Measurements from ENCODE around the gene CYP1B1. TPM values are rescaled to one million over a fixed set of nuclear protein-coding genes. Genes with fewer than 3 reads are reported as not detected.
"Not testable (repeated sequence)": the region's sequence is repeated elsewhere in the genome, so short reads cannot be mapped to it uniquely, and the experiment has no call there.

CYP1B1 gene
- total RNA-seq, 2 donors from 2014 or later: 25.5 to 40.8 TPM

DNA sequence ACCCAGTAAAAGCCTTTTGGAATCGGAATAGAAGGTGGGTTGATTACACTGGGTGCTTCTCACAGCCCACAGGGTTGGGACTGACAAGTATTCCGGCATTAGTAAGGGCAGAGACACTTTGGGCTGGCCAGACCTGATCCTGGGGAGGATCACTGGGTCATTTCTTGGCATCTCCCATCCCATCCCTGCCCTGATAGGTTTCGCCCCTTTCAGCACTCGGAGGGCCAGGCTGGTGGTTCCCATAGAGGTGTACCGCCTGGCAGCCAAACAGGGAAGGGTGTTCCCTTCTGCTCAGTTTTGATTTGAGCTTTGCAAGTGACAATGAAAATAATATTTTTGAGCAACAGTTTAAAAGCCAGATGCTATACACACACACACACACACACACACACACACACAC is 37.3 kb downstream of the CYP1B1 start:
- ATAC-seq (replicated peaks): no peak
- H3K27ac Mint-ChIP-seq: peak overlapping the region; percentile 99
- H3K9me3 Mint-ChIP-seq: peaks cover 7% of the 10 kb centered on the region
- peaks cover 19% of the 10 kb centered on the region for H3K4me1 Mint-ChIP-seq
- peak overlapping the region; percentile 94 for H3K4me3 Mint-ChIP-seq
- H3K27me3 Mint-ChIP-seq: peaks cover 55% of the 10 kb centered on the region
- H3K36me3 Mint-ChIP-seq (ENCODE audit: low read depth): peaks cover 6% of the 10 kb centered on the region

DNA sequence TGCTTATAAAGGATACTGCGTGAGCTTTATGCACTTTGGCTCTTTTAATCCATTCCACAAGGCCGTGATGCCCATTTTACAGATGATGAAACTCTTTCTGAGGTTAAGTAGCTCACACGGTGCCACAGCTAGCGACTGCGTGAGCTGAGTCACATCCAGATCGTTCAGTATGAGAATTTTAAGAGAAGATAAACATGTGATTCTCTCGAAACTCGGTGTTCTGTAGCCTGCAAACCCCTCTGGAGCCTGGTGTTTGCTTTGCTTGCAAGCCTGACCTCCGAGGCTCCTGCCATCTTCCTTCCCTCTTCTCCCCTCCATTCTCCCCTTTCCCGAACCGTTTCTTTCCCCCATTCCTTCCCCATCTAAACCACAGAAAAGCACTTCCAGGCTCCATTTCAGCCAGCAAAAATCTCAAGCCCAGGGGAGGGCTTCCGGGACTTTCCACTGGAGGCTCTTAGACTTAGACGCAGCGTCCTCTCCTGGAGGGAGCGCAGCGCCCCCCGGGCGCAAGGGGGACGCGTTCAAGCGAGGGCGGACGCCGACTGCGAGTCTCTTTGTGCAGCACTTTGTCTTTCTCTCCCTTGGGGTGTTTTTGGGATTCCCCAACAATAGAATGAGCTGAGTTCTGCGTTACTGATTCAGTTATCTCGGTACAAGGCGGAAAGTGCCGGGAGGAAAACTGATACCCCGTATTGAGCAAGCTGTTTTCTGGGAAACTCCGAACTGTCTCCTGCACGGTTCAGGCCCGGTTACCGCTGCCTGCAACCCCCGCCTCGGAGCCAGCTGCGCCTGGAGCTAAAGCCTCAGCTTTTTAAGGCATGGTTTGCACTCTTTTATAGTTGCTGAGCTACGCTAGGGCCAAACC is 38.0 kb downstream of the CYP1B1 start:
- H3K36me3 Mint-ChIP-seq (ENCODE audit: low read depth): peaks cover 6% of the 10 kb centered on the region
- H3K9me3 Mint-ChIP-seq: peaks cover 7% of the 10 kb centered on the region
- H3K4me3 Mint-ChIP-seq: peak overlapping the region; percentile 94
- peaks cover 53% of the 10 kb centered on the region for H3K27me3 Mint-ChIP-seq
- peak; percentile 92 for ATAC-seq (replicated peaks)
- H3K4me1 Mint-ChIP-seq: peaks cover 19% of the 10 kb centered on the region
- H3K27ac Mint-ChIP-seq: peak overlapping the region; percentile 99

DNA sequence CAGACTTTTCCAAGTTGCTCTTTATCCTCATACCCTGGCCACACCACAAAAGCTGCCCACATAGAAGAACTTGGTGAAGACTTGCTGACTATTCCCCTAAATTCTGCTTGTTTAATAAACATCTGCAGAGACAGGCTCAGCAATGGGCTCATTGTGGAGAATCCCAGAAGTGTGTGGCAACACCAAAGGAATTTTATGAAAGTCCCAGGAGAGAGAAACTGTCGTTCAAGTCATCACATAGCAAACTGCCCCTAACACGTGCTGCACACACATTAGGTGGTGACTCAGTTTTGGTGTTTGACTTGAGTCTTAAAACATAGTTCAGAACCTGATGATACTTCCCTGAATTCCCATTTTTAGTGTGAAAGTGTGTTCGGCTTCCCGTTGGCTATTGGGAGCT is 38.6 kb downstream of the CYP1B1 start:
- ATAC-seq (replicated peaks): peak; percentile 58
- Mint-ChIP-seq H3K9me3 (peaks cover 1% of the 10 kb centered on the region), H3K4me1 (peaks cover 19% of the 10 kb centered on the region), H3K36me3 (ENCODE audit: low read depth) (peaks cover 6% of the 10 kb centered on the region), H3K27me3 (peaks cover 47% of the 10 kb centered on the region), H3K4me3 (peak overlapping the region; percentile 94), H3K27ac (peak overlapping the region; percentile 99)

DNA sequence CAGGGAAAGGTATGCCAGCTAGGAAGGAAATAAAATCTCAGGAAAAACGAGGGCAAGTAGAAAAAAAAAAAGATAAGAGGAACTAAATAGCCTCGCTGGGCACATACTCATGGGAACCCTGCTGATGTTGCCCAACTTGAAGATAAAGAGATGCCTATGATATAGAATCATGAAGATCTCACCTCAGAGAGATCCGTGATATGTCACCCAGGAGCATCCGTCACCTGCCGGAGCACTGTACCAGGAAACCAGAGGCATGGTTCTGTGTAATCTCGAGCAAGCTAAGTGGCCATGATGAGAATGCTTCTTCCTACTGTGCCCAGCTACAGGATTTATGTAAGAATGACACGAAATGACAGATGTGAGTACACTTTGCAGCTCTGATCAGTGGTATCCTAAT is 40.0 kb downstream of the CYP1B1 start:
- Mint-ChIP-seq H3K36me3 (ENCODE audit: low read depth) (peaks cover 6% of the 10 kb centered on the region), H3K27me3 (peaks cover 43% of the 10 kb centered on the region)
- ATAC-seq (replicated peaks): no peak

DNA sequence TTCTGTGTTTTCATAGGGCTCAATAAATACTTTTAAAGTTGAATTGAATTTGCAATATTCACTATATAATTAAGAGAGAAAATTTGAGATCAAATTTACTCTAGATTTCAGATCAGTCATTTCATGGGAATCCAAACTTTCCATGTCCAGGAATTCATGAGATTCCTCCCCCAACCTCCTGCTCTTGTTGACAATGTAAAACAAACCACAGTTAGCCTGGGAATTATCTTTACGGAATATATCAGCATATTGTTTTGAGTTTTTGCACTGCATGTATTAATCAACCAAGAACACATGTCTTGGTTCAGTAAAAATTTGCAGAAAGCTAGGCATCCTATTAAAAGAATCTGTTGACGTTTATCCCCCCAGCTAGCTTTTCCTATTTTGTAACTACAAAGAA is 42.3 kb downstream of the CYP1B1 start:
- no peak overlapping the region for H3K27ac Mint-ChIP-seq
- no peak for ATAC-seq (replicated peaks)

More for the DNA sequence above, 40.0 kb downstream of the CYP1B1 start:
- Mint-ChIP-seq H3K4me3 (no peak overlapping the region), H3K9me3 (no peaks in the 10 kb centered on the region), H3K4me1 (peaks cover 19% of the 10 kb centered on the region), H3K27ac (no peak overlapping the region)

DNA sequence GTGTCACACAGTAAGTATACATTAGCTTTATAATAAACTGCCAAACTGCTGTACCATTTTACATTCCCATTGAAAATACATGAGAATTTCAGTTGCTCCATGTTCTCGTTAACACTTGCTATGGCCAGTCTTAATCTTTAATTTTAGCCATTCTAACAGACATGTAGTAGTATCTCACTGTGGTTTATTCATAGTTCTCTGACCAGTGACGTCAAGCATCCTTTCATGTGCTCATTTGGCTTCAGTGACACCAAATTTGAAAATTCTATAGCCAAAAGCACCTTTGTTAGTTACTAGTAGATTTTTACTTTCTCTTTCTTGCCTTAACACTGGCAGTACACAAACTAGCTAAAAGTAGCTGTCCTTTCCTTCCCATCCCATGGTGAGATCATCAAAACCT is 43.0 kb downstream of the CYP1B1 start:
- H3K9me3 Mint-ChIP-seq: no peaks in the 10 kb centered on the region
- H3K4me3 Mint-ChIP-seq: no peak overlapping the region
- no peak for ATAC-seq (replicated peaks)
- H3K27ac Mint-ChIP-seq: no peak overlapping the region
- H3K36me3 Mint-ChIP-seq (ENCODE audit: low read depth): peaks cover 3% of the 10 kb centered on the region
- peaks cover 38% of the 10 kb centered on the region for H3K27me3 Mint-ChIP-seq
- H3K4me1 Mint-ChIP-seq: peaks cover 13% of the 10 kb centered on the region

More for the DNA sequence above, 42.3 kb downstream of the CYP1B1 start:
- Mint-ChIP-seq H3K9me3 (no peaks in the 10 kb centered on the region), H3K36me3 (ENCODE audit: low read depth) (peaks cover 6% of the 10 kb centered on the region), H3K27me3 (peaks cover 36% of the 10 kb centered on the region), H3K4me1 (peaks cover 16% of the 10 kb centered on the region), H3K4me3 (no peak overlapping the region)

- Mint-ChIP-seq H3K27me3 (peaks cover 32% of the 10 kb centered on the region), H3K4me3 (no peak overlapping the region), H3K36me3 (ENCODE audit: low read depth) (no peaks in the 10 kb centered on the region), H3K9me3 (no peaks in the 10 kb centered on the region), H3K4me1 (no peaks in the 10 kb centered on the region), H3K27ac (no peak overlapping the region)
- ATAC-seq (replicated peaks): no peak
These were observed 45.2 kb downstream of the CYP1B1 start for GRCh38 chr2:38030635-38031355.

DNA sequence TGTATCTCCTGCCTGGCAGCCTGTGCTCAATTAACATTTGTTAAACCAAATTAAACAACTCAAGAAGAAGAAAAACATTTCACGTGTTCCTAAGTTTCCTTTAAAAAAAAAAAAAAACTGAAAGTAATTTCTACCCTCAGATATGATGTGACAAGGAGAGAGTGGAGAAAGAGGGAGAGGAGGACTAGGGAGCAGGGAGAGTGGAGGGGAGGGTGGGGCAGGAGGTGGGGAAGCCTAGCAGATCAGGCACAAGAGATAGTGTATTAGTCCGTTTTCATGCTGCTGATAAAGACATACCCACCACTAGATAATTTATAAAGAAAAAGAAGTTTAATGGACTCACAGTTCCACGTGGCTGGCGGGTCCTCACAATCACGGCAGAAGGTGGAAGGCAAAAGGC is 46.4 kb downstream of the CYP1B1 start:
- peaks cover 24% of the 10 kb centered on the region for H3K27me3 Mint-ChIP-seq
- ATAC-seq (replicated peaks): no peak
- no peak overlapping the region for H3K4me3 Mint-ChIP-seq
- H3K9me3 Mint-ChIP-seq: no peaks in the 10 kb centered on the region
- no peaks in the 10 kb centered on the region for H3K36me3 Mint-ChIP-seq (ENCODE audit: low read depth)
- no peaks in the 10 kb centered on the region for H3K4me1 Mint-ChIP-seq
- no peak overlapping the region for H3K27ac Mint-ChIP-seq

DNA sequence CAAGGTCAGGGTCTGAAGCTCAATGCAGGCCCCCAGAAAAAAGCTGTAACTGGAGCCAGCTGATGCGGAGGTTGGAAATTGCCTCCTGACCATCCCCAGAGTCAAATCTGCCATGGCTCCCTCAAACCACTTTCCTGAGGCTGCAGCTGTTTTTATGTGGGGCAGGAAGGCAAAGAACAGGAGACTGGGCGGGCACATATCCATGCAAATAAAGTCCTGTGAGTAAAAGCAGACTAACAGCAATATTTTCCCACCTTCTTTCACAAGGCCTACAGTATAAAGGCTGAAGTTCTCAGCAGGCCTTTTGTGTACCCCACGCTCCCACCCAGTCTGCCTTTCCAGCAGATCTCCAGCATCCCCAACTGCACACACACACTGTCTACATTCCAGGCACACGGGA is 47.1 kb downstream of the CYP1B1 start:
- Mint-ChIP-seq H3K27ac (no peak overlapping the region), H3K27me3 (peaks cover 24% of the 10 kb centered on the region), H3K4me3 (no peak overlapping the region), H3K9me3 (no peaks in the 10 kb centered on the region), H3K4me1 (no peaks in the 10 kb centered on the region), H3K36me3 (ENCODE audit: low read depth) (no peaks in the 10 kb centered on the region)
- ATAC-seq (replicated peaks): no peak

- H3K4me1 Mint-ChIP-seq: no peaks in the 10 kb centered on the region
- H3K27ac Mint-ChIP-seq: no peak overlapping the region
- H3K4me3 Mint-ChIP-seq: no peak overlapping the region
- no peaks in the 10 kb centered on the region for H3K36me3 Mint-ChIP-seq (ENCODE audit: low read depth)
- ATAC-seq (replicated peaks): no peak
- H3K9me3 Mint-ChIP-seq: no peaks in the 10 kb centered on the region
- peaks cover 18% of the 10 kb centered on the region for H3K27me3 Mint-ChIP-seq
These were observed 49.1 kb downstream of the CYP1B1 start for GRCh38 chr2:38026846-38027245.

- H3K27ac Mint-ChIP-seq: no peak overlapping the region
- H3K4me3 Mint-ChIP-seq: no peak overlapping the region
- peaks cover 5% of the 10 kb centered on the region for H3K27me3 Mint-ChIP-seq
- no peaks in the 10 kb centered on the region for H3K9me3 Mint-ChIP-seq
- H3K4me1 Mint-ChIP-seq: no peaks in the 10 kb centered on the region
- ATAC-seq (replicated peaks): no peak
- H3K36me3 Mint-ChIP-seq (ENCODE audit: low read depth): no peaks in the 10 kb centered on the region
These were observed 54.4 kb downstream of the CYP1B1 start for GRCh38 chr2:38021589-38021988.

DNA sequence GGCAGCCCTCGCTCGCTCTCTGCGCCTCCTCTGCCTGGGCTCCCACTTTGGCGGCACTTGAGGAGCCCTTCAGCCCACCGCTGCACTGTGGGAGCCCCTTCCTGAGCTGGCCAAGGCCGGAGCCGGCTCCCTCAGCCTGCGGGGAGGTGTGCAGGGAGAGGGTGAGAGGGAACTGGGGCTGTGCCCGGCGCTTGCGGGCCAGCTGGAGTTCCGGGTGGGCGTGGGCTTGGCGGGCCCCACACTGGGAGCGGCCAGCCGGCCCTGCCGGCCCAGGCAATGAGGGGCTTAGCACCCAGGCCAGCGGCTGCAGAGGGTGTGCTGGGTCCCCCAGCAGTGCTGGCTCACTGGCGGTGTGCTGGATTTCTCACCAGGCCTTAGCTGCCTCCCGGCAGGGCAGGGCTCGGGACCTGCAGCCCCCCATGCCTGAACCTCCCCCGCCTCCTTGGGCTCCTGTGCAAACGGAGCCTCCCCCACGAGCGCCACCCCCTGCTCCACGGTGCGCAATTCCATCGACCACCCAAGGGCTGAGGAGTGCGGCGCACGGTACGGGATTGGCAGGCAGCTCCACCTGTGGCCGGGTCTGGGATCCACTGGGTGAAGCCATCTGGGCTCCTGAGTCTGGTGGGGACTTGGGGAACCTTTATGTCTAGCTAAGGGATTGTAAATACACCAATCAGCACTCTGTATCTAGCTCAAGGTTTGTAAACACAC is 55.4 kb downstream of the CYP1B1 start:
- not testable (repeated sequence) for H3K27ac Mint-ChIP-seq; H3K9me3 Mint-ChIP-seq; H3K4me1 Mint-ChIP-seq; ATAC-seq (replicated peaks); H3K4me3 Mint-ChIP-seq; H3K36me3 Mint-ChIP-seq (ENCODE audit: low read depth); H3K27me3 Mint-ChIP-seq

DNA sequence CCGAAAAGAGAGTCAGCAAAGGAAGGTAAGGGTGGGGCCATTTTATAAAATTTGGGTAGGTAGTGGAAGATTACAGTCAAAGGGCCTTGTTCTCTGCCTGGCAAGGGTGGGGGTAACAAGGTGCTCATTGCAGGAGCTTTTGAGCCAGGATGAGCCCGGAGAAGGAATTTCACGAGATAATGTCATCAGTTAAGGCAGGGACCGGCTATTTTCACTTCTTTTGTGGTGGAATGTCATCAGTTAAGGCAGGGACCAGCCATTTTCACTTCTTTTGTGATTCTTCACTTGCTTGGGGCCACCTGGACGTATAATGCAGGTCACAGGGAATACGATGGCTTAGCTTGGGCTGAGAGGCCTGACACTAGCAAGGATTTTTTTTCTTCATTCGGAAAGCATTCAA is 58.1 kb downstream of the CYP1B1 start:
- no peaks in the 10 kb centered on the region for H3K27me3 Mint-ChIP-seq
- H3K36me3 Mint-ChIP-seq (ENCODE audit: low read depth): no peaks in the 10 kb centered on the region
- no peak for ATAC-seq (replicated peaks)
- no peaks in the 10 kb centered on the region for H3K4me1 Mint-ChIP-seq
- no peaks in the 10 kb centered on the region for H3K9me3 Mint-ChIP-seq
- no peak overlapping the region for H3K4me3 Mint-ChIP-seq
- no peak overlapping the region for H3K27ac Mint-ChIP-seq

All from activated T-helper 17 cell treated with anti-CD3 and anti-CD28 coated beads, Interleukin-2, amount 50 U/mL, for 72 hours (primary cell).